Hippocampal formation (tissue), 2 donors: Measurements from ENCODE around the gene CCDC91.
"Not testable (repeated sequence)": the region's sequence is repeated elsewhere in the genome, so short reads cannot be mapped to it uniquely, and the experiment has no call there.

ENCODE experiments used
- DNase-seq, 2 donors: peaks; one replicate each; lab custom pipeline; 2025; lab: John Stamatoyannopoulos, UW

Gene CCDC91

DNA sequence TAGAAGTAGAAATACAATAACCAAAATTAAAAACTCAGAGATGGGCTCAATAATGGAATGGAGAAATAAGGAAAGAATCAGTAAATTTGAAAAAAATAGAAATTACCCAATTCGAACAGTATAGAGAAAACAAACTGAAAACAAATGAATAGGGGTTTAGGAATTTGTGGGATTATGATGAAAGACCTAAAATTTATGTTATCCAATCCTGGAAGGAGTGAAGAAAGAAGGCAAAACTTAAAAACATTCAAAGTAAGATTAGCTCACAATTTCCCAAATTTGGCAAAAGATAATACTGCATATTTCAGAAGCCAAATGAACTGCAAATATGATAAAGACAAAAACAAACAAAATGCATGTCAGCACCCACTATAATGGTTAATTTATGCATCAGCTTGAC, 177.1 kb downstream of the CCDC91 start:
- DNase-seq = no peak

GRCh38 chr12:28367993-28368392, 177.7 kb downstream of the CCDC91 start:
- no peak for DNase-seq

- no peak for DNase-seq
Observed at GRCh38 chr12:28369483-28369882, 179.2 kb downstream of the CCDC91 start.

DNA sequence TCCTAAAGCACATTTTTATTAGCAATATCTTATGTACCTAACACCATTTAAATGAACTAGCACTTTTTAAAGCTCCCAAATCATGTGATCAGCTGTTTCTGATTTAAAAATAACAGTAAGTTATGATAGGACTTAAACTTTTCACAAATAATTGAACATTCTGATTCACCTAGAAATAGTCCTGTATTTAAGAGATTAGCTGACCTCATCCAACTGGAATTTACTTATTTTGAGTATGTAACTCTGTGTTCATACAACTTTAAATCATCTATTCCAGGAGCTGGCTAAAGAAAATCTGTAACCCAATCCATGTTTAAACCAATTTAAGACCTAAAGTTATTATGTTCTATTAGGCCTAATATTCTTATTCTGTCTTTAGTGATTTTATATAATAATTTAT, 184.3 kb downstream of the CCDC91 start:
- DNase-seq = no peak

GRCh38 chr12:28378736-28379135, 188.5 kb downstream of the CCDC91 start:
- no peak for DNase-seq

DNA sequence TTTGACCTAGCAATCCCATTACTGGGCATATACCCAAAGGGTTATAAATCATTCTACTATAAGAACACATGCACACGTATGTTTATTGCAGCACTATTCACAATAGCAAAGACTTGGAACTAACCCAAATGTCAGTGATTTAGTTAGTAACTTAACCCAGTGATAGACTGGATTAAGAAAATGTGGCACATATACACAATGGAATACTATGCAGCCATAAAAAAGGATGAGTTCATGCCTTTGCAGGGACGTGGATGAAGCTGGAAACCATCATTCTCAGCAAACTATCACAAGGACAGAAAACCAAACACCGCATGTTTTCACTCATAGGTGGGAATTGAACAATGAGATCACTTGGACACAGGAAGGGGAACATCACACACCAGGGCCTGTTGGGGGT, 189.5 kb downstream of the CCDC91 start:
- not testable (repeated sequence) for DNase-seq

DNA sequence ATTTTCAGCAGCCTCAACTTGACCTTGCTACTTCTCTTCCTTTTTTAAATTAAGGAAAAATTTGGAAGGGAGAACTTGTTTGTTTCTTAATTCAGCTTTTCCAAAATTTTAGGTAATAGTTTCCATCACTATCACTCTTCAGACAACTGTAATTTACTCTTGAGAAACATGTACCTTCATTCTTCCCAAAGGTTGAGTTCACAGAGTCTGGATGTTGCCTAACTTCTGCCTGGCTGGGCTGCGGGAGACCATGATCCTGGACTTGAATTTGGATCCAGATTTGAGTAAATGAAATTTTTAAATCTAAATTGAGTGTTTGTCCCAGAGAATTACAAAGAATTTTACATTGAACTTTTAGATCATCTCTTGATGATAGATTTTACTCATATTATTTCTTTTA, 193.1 kb downstream of the CCDC91 start:
- no peak for DNase-seq

DNA sequence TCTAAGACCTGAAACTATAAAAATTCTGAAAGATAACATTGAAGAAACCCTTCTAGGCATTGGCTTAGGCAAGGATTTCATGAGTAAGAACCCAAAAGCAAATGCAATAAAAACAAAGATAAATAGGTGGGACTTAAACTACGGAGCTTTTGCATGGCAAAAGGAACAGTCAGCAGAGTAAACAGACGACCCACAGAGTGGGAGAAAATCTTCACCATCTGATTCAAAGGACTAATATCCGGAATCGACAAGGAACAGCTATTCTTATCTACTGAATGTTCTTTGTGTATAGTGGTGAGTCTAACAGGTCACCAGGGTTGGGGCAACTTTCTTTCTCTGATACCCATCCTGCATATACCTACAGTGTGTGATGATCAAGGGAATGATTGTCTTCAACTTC, 198.6 kb downstream of the CCDC91 start:
- no peak for DNase-seq

- DNase-seq = no peak
Observed at GRCh38 chr12:28390206-28390605, 199.9 kb downstream of the CCDC91 start.

- DNase-seq = no peak
Observed at GRCh38 chr12:28390761-28391385, 200.6 kb downstream of the CCDC91 start.

DNA sequence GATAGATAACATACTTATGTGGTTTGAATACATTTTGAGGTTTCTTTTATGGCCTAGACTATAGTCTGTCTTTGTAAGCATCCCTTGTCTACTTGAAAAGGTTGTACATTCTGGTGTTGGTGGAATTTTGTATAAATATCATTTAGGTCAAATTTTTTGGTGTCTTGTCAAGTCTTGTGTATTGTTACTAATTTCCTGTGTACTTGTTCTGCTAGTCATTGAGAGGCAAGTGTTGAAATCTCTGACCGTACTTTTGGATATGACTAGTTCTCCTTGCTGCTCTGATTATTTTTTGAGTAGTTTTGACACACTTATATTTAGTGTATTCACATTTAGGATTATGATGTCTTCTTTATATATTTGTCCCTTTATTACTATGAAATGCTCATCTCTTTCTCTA, 219.6 kb downstream of the CCDC91 start:
- no peak for DNase-seq

GRCh38 chr12:28413460-28414109, 223.3 kb downstream of the CCDC91 start:
- DNase-seq = no peak

- no peak for DNase-seq
Observed at GRCh38 chr12:28415755-28416154, 225.5 kb downstream of the CCDC91 start.

GRCh38 chr12:28421374-28421773, 231.1 kb downstream of the CCDC91 start:
- DNase-seq = no peak

- DNase-seq = no peak
Observed at GRCh38 chr12:28424965-28425364, 234.7 kb downstream of the CCDC91 start.

DNA sequence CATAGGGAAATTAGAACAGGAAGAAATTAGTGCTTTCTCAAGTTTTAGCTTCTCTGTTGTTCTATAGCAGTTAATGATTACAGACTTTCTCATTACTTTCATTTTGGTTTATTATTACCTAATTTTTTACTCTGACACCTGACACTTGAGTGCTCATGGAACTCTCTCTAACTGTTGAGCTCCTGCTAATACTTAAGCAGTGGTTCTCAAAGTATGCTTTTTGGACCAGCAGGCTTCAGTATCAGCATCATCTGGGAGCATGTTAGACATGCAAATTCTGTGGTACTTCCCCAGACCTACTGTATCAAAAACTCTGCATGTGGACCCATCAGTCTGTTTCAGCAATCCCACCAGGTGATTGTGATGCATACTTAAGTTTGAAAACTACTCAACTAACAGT, 235.3 kb downstream of the CCDC91 start:
- DNase-seq = no peak

GRCh38 chr12:28427046-28427445, 236.8 kb downstream of the CCDC91 start:
- DNase-seq = no peak

DNA sequence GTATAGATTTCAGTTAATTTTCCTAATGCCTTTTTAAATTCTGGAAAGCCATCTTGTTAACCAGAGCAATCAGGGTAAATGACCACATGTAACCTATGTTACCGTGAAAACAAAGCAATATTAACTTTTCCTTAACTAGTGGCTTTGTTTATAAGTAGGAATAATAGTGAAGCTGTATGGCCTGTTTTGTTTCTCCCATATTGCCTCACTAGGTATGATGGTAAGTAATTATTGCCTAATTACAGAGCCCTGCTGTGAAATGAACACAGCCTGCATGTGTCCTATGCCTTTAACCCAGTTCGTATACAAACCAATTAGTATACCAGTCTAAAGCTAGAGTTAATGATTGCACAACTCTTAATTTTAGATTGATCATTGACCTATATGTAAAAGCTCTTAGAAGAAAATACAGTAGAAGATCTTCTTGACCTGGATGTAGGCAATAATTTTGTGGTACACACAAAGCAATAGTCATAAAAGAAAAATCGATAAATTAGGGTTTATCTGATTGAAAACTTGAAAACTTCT, 249.9 kb downstream of the CCDC91 start:
- DNase-seq = no peak

- DNase-seq = no peak
Observed at GRCh38 chr12:28442101-28442500, 251.8 kb downstream of the CCDC91 start.

DNA sequence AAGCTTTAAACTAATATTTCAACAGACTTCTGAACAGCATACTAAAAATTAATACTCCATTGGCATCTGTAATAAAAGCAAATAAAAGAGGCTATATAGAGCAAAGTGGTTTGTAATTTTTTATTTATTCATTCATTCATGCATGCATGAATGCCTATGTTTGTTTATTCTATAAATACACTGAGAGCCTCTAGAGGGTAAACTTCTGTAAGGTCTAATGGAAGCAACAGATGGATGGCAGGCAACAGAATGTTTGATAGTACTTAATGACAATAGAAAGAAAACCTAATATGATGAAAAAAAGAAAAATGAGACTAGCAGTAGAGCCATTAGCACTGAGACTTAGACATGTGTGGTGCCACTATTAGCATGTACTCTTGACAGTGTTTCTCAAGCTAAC, 253.1 kb downstream of the CCDC91 start:
- no peak for DNase-seq

DNA sequence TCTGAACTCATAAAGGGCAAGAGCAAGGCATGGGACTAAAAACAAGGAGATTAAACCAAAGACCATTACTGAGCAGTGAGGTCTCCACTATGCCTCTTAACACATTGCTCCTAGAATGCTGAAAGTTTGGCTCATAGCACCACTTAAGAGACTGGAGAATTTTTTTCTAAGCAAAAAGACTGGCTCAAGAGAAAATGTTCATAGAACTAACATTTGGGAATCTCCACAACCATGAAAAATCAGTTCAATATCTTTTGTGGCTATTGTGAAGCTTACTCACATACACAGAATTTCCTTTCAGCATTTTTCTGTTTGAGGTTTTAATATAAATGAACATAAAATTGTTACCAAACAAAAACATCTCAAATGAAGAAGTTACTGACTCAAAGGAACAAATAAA, 255.8 kb downstream of the CCDC91 start:
- no peak for DNase-seq

GRCh38 chr12:28453686-28454085, 263.4 kb downstream of the CCDC91 start:
- DNase-seq = no peak

DNA sequence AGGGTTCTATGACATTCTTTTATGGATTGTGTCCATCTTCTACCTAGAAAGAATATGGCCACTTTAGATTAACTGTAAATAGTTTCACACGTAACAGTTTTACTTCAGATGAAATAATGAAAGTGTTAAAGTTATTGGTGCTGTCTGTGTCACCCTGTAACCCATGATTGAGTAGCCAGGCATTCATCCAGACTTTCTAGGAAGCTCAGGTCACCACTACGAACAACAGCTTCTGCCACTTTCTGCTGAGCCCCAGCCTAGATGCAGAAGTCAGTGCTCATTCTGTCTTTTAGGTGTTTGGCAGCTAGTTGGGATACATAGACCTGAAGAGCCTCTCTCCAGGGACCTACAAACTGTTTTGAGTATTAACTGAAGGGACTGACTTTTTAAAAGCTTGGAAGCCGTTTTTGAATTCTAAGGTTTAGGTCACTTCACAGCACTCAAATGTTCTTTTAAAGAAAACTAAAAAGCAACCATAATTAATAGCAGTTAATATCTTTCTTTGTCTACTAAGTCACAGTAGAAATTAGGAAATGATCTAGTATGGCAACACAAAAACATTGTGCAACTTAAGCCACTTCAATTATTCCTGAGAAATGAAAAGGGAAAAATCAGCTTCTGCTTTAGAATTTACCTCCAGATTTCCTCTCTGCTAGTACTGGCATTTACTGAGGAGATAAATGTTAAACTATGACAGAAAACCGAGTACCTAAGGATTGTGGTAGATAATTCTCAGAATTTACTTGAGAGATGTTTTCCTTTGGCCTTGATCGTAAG, 266.9 kb downstream of the CCDC91 start:
- no peak for DNase-seq
